Measurements from ENCODE around the gene PHEX. TPM values are rescaled to one million over a fixed set of nuclear protein-coding genes. Genes with fewer than 3 reads are reported as not detected.

Gene PHEX
- total RNA-seq, 1 donor from 2014 or later = 0.96 TPM

DNA sequence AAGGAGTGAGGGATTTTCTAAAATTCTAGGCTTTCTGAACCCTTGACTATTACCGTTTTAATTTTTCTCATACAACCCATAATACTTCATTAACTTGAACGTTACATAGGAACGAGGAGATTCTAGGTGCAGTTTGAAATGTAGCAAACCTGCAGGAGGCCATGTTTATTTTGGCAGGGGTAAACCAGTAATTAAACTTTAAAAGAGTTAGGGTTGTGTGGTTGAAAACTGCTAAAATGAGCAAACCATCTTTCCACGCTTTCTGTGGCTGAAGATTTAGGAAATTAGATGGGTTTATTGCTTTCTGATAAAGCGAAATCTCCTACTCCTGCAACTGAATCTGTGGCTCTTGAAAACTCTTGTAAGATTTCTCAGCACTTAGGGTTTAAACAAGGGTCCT, 1.7 kb downstream of the PHEX start:
- Histone ChIP-seq H3K9me3 (no peaks in the 10 kb centered on the region), H3K4me3 (no peak overlapping the region), H3K4me1 (no peaks in the 10 kb centered on the region), H3K27ac (no peak overlapping the region), H3K27me3 (no peaks in the 10 kb centered on the region), H3K36me3 (no peaks in the 10 kb centered on the region)
- no peak for DNase-seq (ENCODE audit: low spot score in 2 of 2)
- intact Hi-C loops (cut with DNase I) = no loop called here
- TF ChIP-seq, protein P1, sequence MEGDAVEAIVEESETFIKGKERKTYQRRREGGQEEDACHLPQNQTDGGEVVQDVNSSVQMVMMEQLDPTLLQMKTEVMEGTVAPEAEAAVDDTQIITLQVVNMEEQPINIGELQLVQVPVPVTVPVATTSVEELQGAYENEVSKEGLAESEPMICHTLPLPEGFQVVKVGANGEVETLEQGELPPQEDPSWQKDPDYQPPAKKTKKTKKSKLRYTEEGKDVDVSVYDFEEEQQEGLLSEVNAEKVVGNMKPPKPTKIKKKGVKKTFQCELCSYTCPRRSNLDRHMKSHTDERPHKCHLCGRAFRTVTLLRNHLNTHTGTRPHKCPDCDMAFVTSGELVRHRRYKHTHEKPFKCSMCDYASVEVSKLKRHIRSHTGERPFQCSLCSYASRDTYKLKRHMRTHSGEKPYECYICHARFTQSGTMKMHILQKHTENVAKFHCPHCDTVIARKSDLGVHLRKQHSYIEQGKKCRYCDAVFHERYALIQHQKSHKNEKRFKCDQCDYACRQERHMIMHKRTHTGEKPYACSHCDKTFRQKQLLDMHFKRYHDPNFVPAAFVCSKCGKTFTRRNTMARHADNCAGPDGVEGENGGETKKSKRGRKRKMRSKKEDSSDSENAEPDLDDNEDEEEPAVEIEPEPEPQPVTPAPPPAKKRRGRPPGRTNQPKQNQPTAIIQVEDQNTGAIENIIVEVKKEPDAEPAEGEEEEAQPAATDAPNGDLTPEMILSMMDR (IDR thresholded peaks at IDR 0.05) = no peak

DNA sequence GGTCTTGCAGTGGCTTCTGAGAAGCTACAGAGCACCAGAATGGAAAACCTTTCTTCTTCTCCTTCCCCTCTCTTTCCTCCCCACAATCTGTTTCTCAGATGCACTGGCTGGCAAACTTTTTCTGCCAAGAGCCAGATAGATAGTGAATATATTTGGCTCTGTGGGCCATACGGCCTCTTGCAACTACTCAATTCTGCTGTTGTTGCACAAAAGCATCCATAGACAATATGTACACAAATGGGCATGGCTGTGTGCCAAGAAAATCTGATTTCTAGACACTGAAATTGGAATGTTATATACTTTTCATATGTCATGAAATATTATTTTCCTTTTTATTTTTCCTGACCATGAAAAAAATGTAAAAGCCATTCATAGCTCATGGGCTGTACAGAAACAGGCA, 3.1 kb downstream of the PHEX start:
- Histone ChIP-seq H3K4me3 (no peak overlapping the region), H3K4me1 (no peaks in the 10 kb centered on the region), H3K36me3 (no peaks in the 10 kb centered on the region), H3K27ac (no peak overlapping the region), H3K9me3 (no peaks in the 10 kb centered on the region), H3K27me3 (no peaks in the 10 kb centered on the region)
- intact Hi-C loops (cut with DNase I) = no loop called here
- TF ChIP-seq, protein P1 (IDR thresholded peaks at IDR 0.05) = no peak
- no peak for DNase-seq (ENCODE audit: low spot score in 2 of 2)

DNA sequence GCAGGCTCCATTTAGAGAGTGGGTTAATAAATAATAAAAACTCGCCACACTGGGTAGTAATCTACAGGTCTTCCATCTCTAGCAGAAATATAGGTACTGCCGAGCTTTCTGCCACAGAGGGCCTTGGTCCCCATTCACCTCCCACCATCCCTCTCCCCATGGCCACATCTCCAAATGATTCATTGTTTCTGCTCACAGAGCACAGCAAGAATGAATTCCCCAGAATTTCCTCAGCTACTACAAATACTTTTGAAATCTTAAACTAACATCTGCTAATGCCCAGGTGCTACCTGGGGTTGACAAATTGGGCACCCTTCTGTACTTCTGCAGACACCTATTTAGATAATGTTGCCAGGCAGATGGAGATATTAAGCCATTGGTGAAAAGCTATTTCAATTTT, 5.1 kb downstream of the PHEX start:
- TF ChIP-seq, protein P1 (IDR thresholded peaks at IDR 0.05) = no peak
- no peak for DNase-seq (ENCODE audit: low spot score in 2 of 2)
- H3K27me3 ChIP-seq = no peaks in the 10 kb centered on the region

DNA sequence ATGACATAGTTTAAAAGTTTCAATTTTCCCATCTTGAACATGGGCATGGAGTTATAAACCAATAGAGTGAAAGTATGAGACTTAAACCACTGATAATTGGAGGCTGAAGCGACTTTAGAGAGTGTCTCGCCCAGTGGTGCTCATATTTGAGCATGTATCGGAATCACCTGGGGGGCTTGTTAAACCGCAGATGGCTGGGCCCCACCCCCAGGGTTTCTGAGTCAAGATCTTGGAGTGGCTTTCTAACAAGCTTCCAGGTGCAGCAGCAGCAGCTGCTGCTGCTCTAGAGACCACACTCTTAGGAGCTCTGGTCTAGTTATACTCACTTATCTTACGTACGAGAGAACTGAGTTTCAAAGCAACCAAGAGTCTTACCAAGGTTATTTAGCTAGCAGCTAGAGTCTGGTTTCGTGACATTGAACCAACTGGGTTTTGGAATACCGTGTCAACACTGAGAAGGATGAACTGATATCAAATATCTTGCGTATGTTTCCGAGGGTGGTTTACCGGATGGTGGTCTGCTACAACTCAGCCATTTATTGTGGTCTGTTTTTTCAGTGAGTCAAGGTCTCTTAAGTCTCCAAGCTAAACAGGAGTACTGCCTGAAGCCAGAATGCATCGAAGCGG, 5.9 kb downstream of the PHEX start:
- TF ChIP-seq, protein P1 (IDR thresholded peaks at IDR 0.05) = no peak
- intact Hi-C loops (cut with DNase I) = no loop called here
- Histone ChIP-seq H3K4me3 (no peak overlapping the region), H3K9me3 (no peaks in the 10 kb centered on the region), H3K27ac (no peak overlapping the region), H3K36me3 (no peaks in the 10 kb centered on the region), H3K27me3 (no peaks in the 10 kb centered on the region), H3K4me1 (no peaks in the 10 kb centered on the region)
- DNase-seq (ENCODE audit: low spot score in 2 of 2) = no peak

More for the DNA sequence above, 5.1 kb downstream of the PHEX start:
- Histone ChIP-seq H3K4me1 (no peaks in the 10 kb centered on the region), H3K27ac (no peak overlapping the region), H3K9me3 (no peaks in the 10 kb centered on the region), H3K36me3 (no peaks in the 10 kb centered on the region), H3K4me3 (no peak overlapping the region)
- intact Hi-C loops (cut with DNase I) = no loop called here

DNA sequence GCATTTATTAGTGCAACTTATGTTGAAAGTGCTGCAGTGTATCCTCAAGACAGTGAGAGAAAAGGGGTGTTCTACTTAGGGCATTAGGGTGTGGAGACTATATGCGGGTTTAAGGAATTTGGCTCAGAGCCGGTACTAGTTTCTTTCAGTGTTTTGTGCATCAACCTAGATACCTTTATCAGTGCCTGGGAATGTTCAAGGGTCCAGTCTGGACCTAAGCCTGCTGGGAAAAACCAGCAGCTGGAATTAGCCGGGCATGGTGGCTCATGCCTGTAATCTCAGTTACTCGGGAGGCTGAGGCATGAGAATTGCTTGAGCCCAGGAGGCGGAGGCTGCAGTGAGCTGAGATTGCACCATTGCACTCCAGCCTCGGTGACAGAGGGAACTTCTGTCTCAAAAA, 7.4 kb downstream of the PHEX start:
- Histone ChIP-seq H3K4me3 (no peak overlapping the region), H3K4me1 (no peaks in the 10 kb centered on the region), H3K36me3 (no peaks in the 10 kb centered on the region), H3K27ac (no peak overlapping the region), H3K9me3 (no peaks in the 10 kb centered on the region), H3K27me3 (no peaks in the 10 kb centered on the region)
- intact Hi-C loops (cut with DNase I) = no loop called here
- DNase-seq (ENCODE audit: low spot score in 2 of 2) = no peak
- TF ChIP-seq, protein P1 (IDR thresholded peaks at IDR 0.05) = no peak

DNA sequence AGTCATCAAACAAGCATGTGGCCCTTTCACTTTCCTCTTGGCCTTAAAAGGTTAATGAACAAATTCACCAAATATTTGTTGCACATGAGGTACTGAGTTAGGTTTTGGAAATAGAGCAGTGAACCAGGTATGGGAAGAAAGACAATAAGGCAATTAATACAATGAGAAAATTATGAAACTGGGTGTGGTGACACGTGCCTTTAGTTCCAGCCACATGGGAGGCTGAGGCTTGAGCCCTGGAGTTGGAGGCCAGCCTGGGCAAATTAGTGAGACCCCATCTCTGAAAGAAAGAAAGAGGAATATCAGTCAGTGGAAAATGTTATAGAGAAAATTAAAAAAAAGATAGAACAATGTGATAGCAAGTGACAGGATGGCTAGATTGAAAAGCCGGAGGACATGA, 8.1 kb downstream of the PHEX start:
- TF ChIP-seq, protein P1 (IDR thresholded peaks at IDR 0.05) = no peak
- DNase-seq (ENCODE audit: low spot score in 2 of 2) = no peak
- intact Hi-C loops (cut with DNase I) = no loop called here
- Histone ChIP-seq H3K27ac (no peak overlapping the region), H3K27me3 (no peaks in the 10 kb centered on the region), H3K4me1 (no peaks in the 10 kb centered on the region), H3K36me3 (no peaks in the 10 kb centered on the region), H3K4me3 (no peak overlapping the region), H3K9me3 (no peaks in the 10 kb centered on the region)

Data from ascending aorta (tissue), 2 donors.